Cardiac muscle cell (in vitro differentiated cells and primary cell): ENCODE data around the gene INO80E. TPM values are rescaled to one million over a fixed set of nuclear protein-coding genes. Genes with fewer than 3 reads are reported as not detected.

Experiments
- DNase-seq, 2 donors: peaks; one replicate each; pipeline versions ENCODE4 v3.0.0 to v3.0.0-alpha.2; 2010 to 2017; ENCODE audit warnings: low read depth in 1 of 2, low spot score in 1 of 2
- H3K27ac ChIP-seq: fragments of 200-600 bp; sonication (generic); 2 replicates; pipeline ENCODE4 v1.5.1; 2016
- H3K27me3 ChIP-seq: fragments of 200-600 bp; sonication (generic); 2 replicates; pipeline ENCODE4 v1.6.0; 2016; ENCODE audit warnings: control low read depth
- H3K36me3 ChIP-seq: fragments of 200-600 bp; sonication (generic); 2 replicates; pipeline ENCODE4 v1.5.1; 2016; ENCODE audit warnings: control low read depth
- H3K4me1 ChIP-seq: fragments of 200-600 bp; sonication (generic); 2 replicates; pipeline ENCODE4 v1.8.1; 2017; ENCODE audit warnings: low read depth, mild to moderate bottlenecking, mixed run types
- H3K4me3 ChIP-seq: fragments of 200-600 bp; sonication (generic); 2 replicates; pipeline ENCODE4 v1.5.1; 2016; ENCODE audit warnings: mild to moderate bottlenecking
- H3K9me3 ChIP-seq: fragments of 200-600 bp; sonication (generic); 2 replicates; pipeline ENCODE4 v1.5.1; 2017; ENCODE audit warnings: low read depth, mild to moderate bottlenecking, control low read depth
- polyA plus RNA-seq: library from polyadenylated mRNA; unstranded; fragments of >200 nt; fragmentation: Nextera tagmentation; extraction: Ambion mirVana; gene quantifications from 2 replicates; pipeline ENCODE4 v1.2.1, GENCODE V29; 2016
- total RNA-seq: library from RNA; depleted of rRNA; stranded (reverse); fragments of >200 nt; gene quantifications from 2 replicates; pipeline ENCODE4 v1.2.3, GENCODE V29; 2016
- TF ChIP-seq, protein P1 (sequence below): IDR thresholded peaks from 2 replicates; pipeline ENCODE4 v1.5.1; 2012; ENCODE audit warnings: low read depth, mild to moderate bottlenecking, low read length

INO80E gene
- total and polyA plus RNA-seq, 2 experiments from 2014 or later, result 19.0 to 167 TPM

DNA sequence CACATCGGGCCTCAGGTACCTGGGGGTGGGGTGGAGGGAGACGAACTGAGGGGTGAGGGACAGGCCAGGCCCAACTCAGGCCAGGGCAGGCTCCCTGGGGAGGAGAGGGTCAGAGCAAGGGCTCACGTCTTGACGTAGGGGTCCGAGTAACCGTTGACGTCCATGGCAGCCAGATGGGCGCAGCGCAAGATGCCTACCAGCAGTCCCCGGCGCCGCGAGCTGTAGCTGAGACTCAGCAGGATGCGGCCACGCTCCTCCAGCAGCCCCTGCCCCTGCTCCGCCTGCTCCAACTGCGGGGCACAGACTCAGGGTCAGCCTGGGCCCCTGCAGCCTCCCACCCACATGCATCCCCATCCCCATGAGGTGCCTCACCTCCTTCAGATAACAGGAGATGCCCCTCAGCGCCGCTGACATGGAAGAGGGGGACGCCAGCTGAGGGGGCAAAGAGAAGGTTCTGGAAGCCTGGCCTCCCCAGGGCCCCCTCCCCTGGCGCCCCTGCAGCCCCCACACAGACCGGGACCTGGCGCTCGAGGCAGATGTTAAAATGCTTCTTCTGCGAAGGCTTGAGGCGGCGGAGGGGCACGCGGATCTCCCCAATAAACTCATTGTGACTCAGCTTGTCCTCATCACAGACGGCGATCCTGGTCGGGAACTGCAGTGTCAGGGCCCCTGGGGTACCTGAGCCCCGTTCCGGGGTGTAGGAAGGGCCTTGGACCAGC, 10.8 kb downstream of the INO80E start:
- H3K4me1 ChIP-seq, result no peaks in the 10 kb centered on the region
- TF ChIP-seq, protein P1, sequence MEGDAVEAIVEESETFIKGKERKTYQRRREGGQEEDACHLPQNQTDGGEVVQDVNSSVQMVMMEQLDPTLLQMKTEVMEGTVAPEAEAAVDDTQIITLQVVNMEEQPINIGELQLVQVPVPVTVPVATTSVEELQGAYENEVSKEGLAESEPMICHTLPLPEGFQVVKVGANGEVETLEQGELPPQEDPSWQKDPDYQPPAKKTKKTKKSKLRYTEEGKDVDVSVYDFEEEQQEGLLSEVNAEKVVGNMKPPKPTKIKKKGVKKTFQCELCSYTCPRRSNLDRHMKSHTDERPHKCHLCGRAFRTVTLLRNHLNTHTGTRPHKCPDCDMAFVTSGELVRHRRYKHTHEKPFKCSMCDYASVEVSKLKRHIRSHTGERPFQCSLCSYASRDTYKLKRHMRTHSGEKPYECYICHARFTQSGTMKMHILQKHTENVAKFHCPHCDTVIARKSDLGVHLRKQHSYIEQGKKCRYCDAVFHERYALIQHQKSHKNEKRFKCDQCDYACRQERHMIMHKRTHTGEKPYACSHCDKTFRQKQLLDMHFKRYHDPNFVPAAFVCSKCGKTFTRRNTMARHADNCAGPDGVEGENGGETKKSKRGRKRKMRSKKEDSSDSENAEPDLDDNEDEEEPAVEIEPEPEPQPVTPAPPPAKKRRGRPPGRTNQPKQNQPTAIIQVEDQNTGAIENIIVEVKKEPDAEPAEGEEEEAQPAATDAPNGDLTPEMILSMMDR, result no peak
- H3K9me3 ChIP-seq, result no peaks in the 10 kb centered on the region
- H3K36me3 ChIP-seq, result no peaks in the 10 kb centered on the region
- no peak overlapping the region for H3K27ac ChIP-seq
- H3K27me3 ChIP-seq, result peaks cover 30% of the 10 kb centered on the region
- DNase-seq, result no peak
- H3K4me3 ChIP-seq, result no peak overlapping the region

DNA sequence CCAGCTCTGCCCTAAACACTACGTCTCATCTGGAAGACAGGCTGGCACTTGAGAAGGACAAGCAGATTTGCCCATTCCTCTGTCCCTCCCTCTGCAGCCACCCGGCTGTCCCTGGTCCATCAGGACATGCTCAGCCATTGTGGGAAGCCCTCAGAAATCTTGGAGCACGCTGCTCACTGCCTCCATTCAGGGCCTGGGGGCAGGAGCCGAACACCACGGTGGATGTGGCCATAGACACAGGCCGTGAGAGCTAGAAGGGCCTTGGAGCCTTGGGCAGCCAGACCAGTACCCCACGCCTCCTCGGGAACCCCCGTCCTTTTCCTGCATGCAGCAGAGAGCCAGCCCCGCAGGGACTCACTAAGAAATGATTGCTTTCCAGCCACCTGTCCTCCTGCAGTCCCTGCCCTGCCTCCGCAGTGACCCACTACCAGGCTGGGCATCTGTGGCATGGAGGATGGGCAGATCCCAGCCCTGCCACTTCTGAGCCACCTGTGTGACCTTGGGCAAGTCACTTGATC, 11.4 kb downstream of the INO80E start:
- Histone ChIP-seq H3K4me1 (no peaks in the 10 kb centered on the region), H3K27ac (no peak overlapping the region), H3K36me3 (no peaks in the 10 kb centered on the region), H3K4me3 (no peak overlapping the region), H3K27me3 (peaks cover 36% of the 10 kb centered on the region), H3K9me3 (no peaks in the 10 kb centered on the region)
- TF ChIP-seq, protein P1, result no peak
- no peak for DNase-seq

DNA sequence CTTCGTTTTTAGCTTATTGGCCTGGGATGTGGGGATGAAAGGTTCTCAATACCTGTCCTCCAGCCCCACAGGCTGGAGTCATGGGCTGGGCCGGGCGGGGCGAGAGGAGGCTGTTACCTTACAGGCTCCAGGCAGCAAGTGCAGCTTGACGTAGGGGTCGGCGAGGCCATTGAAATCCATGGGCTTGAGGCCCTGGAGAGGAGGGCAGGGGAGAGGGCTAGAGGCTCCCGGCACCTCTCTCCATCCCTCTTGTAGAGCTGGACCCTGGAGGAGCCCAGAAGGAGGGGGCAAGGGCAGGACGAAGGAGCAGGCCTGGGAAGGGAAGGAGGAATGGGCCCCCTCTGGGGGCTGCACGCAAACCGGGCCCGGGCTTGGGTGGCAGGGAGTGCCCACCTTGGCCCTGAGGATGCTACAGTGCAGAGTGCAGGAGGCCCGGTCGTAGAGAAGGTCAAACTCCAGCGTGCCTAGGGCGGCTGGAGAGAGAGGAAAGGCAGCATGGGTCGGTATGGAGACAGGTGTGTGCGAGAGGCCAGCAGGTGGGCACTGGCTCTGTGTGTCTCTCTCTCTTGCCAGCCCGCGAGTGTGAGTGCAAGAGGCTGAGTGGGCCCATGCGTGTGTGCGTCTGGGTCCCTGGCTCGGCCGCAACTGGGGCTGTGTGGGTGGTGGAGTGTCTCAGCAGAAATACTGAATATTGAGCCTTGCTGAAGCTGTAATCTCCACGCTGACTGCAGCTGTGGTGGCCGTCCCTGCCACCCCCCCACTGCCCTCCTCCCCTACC, 13.2 kb downstream of the INO80E start:
- no peak for DNase-seq
- H3K27ac ChIP-seq, result no peak overlapping the region
- H3K4me1 ChIP-seq, result no peaks in the 10 kb centered on the region
- H3K9me3 ChIP-seq, result no peaks in the 10 kb centered on the region
- H3K27me3 ChIP-seq, result peaks cover 36% of the 10 kb centered on the region
- no peak overlapping the region for H3K4me3 ChIP-seq
- no peaks in the 10 kb centered on the region for H3K36me3 ChIP-seq
- TF ChIP-seq, protein P1, result no peak

DNA sequence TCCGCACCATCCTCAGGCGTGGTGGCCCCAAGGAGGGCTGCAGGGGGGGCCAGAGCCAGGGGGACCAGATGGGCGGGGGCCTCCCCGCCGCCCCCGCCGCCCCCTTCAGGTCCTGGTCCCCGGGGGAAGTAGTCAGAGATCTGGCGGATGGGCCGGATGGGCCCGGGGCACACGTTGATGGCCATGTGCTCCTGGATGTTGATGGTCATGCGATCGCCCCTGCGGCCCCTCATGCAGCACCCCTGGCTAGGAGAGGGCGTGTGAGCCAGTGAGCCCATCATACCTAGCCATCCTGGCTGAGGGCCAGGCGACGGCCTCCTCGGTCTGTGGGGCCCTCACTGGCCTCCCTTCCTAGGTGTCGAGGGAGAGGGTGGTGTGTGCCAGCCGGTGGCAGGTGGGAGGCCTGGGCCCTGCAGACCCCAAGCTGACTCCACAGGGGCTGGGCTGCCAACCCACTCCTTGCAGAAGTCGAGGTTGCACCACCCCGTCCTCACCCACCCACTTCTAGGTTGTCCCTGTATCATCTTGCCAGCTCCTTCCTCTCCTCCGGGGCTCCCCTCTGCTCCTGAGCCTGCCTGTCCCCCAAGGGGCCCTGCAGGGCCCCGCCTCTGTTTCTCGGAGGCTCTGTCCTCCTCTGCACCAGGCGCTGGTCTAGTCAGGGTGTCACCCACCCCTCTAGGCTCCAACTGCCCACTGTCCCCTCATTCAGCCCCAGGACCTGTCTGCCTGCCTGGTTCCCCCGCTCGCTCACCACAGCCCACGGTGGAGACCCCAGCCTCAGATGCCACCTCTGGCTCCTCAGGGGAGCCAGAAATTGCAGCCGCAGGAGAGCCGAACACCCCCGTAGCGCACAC, 14.2 kb downstream of the INO80E start:
- Histone ChIP-seq H3K4me3 (peak overlapping the region; percentile 37), H3K27ac (no peak overlapping the region), H3K27me3 (peaks cover 36% of the 10 kb centered on the region), H3K9me3 (no peaks in the 10 kb centered on the region), H3K36me3 (no peaks in the 10 kb centered on the region), H3K4me1 (no peaks in the 10 kb centered on the region)
- TF ChIP-seq, protein P1, result no peak
- no peak for DNase-seq
